IPS-20b (cell line): Measurements from ENCODE around the gene DSCAML1.

Source experiments
- H3K27ac ChIP-seq: one replicate; pipeline ENCODE4 v1.5.1; 2013; ENCODE audit warnings: low read length
- H3K27me3 ChIP-seq: 2 replicates; pipeline ENCODE4 v1.6.1; 2013; ENCODE audit warnings: mild to moderate bottlenecking, low read length, inconsistent platforms; ENCODE audit not compliant: insufficient read depth
- H3K36me3 ChIP-seq: 2 replicates; pipeline ENCODE4 v1.6.1; 2013; ENCODE audit warnings: low read depth, mild to moderate bottlenecking, inconsistent platforms, low read length, moderate library complexity; ENCODE audit not compliant: insufficient read depth
- H3K4me1 ChIP-seq: 2 replicates; pipeline ENCODE4 v1.6.1; 2013; ENCODE audit warnings: mild to moderate bottlenecking, control low read depth, inconsistent platforms, low read length, moderate library complexity; ENCODE audit not compliant: insufficient read depth
- H3K4me3 ChIP-seq: 2 replicates; pipeline ENCODE4 v1.5.1; 2013; ENCODE audit warnings: mild to moderate bottlenecking, low read length, inconsistent platforms
- H3K9ac ChIP-seq: 2 replicates; pipeline ENCODE4 v1.6.1; 2013; ENCODE audit warnings: low read depth, mild to moderate bottlenecking, inconsistent platforms, low read length, moderate library complexity
- H3K9me3 ChIP-seq: 2 replicates; pipeline ENCODE4 v1.6.1; 2013; ENCODE audit warnings: mild to moderate bottlenecking, low read depth, low read length, inconsistent platforms; ENCODE audit not compliant: insufficient read depth

DSCAML1 gene

GRCh38 chr11:117837070-117837776 is 40.2 kb upstream of the DSCAML1 start:
- Histone ChIP-seq H3K27ac (no peak overlapping the region), H3K9me3 (no peaks in the 10 kb centered on the region), H3K4me3 (no peak overlapping the region), H3K36me3 (no peaks in the 10 kb centered on the region), H3K9ac (no peak overlapping the region), H3K27me3 (no peaks in the 10 kb centered on the region), H3K4me1 (no peaks in the 10 kb centered on the region)

DNA sequence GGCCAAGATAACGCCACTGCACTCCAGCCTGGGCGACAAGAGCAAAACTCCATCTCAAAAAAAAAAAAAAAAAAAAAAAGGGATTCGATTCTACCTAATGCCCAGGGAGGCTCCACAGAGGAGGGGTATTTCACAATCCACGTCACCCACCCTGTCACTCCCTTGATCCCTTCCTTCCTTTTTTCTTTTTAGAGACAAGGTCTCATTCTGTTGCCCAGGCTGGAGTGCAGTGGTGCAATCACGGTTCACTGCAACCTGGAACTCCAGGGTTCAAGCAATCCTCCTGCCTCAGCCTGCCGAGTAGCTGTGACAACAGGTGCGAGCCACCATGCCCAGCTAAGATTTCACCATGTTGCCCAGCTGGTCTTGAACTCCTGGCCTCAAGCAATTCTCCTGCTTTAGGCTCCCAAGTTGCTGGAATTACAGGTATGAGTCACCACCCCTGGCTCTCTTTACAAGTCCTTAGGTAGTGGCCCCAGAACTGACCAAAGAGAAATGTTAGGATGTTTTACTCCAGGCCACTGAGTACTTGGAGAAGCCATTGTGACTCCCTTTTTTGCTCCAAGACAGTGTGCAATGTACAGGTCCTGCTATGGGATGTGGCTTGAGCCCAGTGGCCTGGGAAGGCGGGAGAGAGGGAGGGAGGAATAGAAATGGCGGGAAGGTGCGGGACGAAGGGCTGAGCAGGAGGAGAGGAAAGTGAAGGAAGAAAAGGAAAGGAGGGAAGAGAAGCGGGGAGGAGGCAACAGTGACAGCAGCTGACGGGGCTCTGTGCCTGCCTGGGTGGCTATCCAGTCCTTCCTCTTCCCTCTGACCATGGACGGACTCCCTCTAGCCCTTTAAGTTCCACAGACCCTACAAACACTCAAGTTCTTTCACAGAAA is 39.3 kb upstream of the DSCAML1 start:
- Histone ChIP-seq H3K27me3 (no peaks in the 10 kb centered on the region), H3K4me1 (no peaks in the 10 kb centered on the region), H3K4me3 (no peak overlapping the region), H3K9me3 (no peaks in the 10 kb centered on the region), H3K36me3 (no peaks in the 10 kb centered on the region), H3K9ac (no peak overlapping the region), H3K27ac (no peak overlapping the region)

GRCh38 chr11:117835576-117835975 is 38.6 kb upstream of the DSCAML1 start:
- Histone ChIP-seq H3K4me3 (no peak overlapping the region), H3K9me3 (no peaks in the 10 kb centered on the region), H3K36me3 (no peaks in the 10 kb centered on the region), H3K27me3 (no peaks in the 10 kb centered on the region), H3K27ac (no peak overlapping the region), H3K9ac (no peak overlapping the region), H3K4me1 (peaks cover 3% of the 10 kb centered on the region; the same call in 1 of the 2 replicates)

GRCh38 chr11:117834838-117835443 is 37.9 kb upstream of the DSCAML1 start:
- Histone ChIP-seq H3K4me1 (peaks cover 6% of the 10 kb centered on the region), H3K27me3 (no peaks in the 10 kb centered on the region), H3K9me3 (no peaks in the 10 kb centered on the region), H3K4me3 (no peak overlapping the region), H3K9ac (no peak overlapping the region), H3K36me3 (no peaks in the 10 kb centered on the region), H3K27ac (no peak overlapping the region)

GRCh38 chr11:117834068-117834810 is 37.2 kb upstream of the DSCAML1 start:
- no peak overlapping the region for H3K9ac ChIP-seq
- H3K27me3 ChIP-seq = no peaks in the 10 kb centered on the region
- H3K27ac ChIP-seq = no peak overlapping the region
- H3K36me3 ChIP-seq = no peaks in the 10 kb centered on the region
- no peak overlapping the region for H3K4me3 ChIP-seq
- H3K9me3 ChIP-seq = no peaks in the 10 kb centered on the region
- peaks cover 6% of the 10 kb centered on the region for H3K4me1 ChIP-seq

- Histone ChIP-seq H3K4me1 (peaks cover 6% of the 10 kb centered on the region), H3K27ac (no peak overlapping the region), H3K9ac (no peak overlapping the region), H3K9me3 (no peaks in the 10 kb centered on the region), H3K36me3 (no peaks in the 10 kb centered on the region), H3K27me3 (no peaks in the 10 kb centered on the region), H3K4me3 (no peak overlapping the region)
Observed at GRCh38 chr11:117833401-117833891, 36.4 kb upstream of the DSCAML1 start.

DNA sequence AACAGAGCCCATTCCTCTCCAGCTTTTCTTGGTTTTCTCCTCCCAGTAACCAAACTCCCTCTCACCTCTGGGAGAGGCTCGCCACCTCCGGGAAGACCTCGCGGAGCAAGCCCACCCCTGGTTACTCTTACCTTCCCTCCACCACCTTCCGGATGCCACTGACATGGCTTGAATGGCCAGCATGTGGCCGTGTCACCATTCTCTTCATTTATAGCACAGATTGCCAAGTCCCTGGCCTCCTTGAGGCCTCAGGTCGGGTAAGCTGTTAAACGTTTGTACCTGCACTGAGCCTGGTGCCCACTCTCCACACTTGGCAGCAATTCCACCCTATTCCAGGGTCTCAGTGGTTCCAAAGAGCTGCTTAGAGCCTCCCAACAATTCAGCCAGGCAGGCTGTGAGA is 35.5 kb upstream of the DSCAML1 start:
- Histone ChIP-seq H3K4me3 (no peak overlapping the region), H3K27ac (no peak overlapping the region), H3K36me3 (no peaks in the 10 kb centered on the region), H3K9me3 (no peaks in the 10 kb centered on the region), H3K4me1 (peaks cover 6% of the 10 kb centered on the region), H3K27me3 (no peaks in the 10 kb centered on the region), H3K9ac (no peak overlapping the region)

DNA sequence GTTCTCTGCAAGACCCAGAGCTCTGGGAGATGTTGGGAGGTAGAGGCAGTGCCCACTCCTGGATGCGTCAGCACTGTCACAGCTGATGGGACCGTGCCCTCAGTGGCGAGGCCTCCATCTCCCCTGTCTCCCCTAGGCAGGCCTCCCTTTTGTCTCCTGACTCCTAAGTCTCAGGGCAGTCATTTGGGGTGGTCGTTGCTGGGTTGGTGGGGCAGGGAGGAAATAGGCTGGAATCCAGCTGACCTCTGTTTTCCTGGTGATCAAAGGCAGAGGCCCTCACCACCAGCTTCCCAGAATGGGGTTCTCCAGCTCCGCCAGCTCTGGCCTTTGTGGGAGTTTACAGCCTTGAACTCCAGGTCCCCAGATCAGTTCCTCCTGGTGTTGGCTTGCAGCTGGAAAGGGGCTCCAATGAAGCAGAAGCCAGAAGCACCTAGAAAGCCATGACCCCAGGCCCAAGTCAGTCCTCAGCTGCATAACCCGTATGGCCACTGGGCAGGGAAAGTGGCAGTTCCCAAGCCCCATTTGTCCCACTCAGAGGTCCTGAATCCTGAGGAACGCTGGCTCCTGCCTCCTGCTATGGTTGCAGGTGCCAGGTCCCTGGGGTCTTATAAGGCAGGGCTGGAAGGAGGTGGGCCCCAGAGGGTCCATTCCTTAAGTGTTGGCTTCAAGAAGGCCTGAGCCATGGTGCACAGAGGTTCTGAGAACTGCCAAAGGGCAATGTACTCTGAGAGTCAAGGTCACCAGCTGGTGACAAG is 34.8 kb upstream of the DSCAML1 start:
- no peak overlapping the region for H3K9ac ChIP-seq
- peaks cover 6% of the 10 kb centered on the region for H3K4me1 ChIP-seq
- no peaks in the 10 kb centered on the region for H3K9me3 ChIP-seq
- no peaks in the 10 kb centered on the region for H3K36me3 ChIP-seq
- H3K27me3 ChIP-seq = no peaks in the 10 kb centered on the region
- no peak overlapping the region for H3K27ac ChIP-seq
- H3K4me3 ChIP-seq = no peak overlapping the region

DNA sequence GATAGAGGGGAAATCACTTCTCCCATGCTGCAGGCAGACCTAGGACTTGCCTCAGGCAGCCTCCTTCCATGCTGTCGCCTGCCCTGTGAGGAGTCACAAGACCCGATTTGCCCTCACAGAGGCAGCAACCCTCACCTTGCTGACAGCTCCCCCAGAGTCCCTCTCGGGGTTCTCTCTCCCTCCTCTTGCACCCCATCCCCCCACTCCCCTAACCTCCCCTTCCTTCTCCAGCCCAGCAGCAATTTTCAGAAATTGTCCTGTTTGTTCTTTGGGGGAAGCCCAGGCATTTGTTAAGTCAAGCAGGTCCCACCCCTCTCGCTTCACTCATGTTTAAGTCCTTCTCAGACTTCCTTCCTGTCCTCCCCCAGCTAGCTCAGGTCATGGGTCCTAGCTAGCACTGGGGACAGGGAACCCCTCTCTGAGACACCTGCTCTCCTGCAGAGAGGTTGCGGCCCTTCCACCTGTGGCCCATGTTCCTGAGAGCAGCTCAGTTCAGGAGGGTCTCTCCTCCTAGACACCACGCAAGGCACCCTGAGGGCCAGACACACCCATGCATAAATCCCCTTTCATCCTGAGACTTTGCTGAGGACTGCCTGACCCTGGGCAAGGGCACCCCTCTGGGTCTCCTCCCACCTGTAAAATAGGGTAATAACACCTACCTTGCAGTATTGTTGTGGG is 33.8 kb upstream of the DSCAML1 start:
- Histone ChIP-seq H3K27me3 (no peaks in the 10 kb centered on the region), H3K27ac (no peak overlapping the region), H3K36me3 (no peaks in the 10 kb centered on the region), H3K4me1 (peaks cover 6% of the 10 kb centered on the region), H3K9me3 (no peaks in the 10 kb centered on the region), H3K9ac (no peak overlapping the region), H3K4me3 (no peak overlapping the region)

GRCh38 chr11:117830072-117830471 is 33.1 kb upstream of the DSCAML1 start:
- Histone ChIP-seq H3K9ac (no peak overlapping the region), H3K36me3 (no peaks in the 10 kb centered on the region), H3K4me3 (no peak overlapping the region), H3K9me3 (no peaks in the 10 kb centered on the region), H3K27ac (no peak overlapping the region), H3K4me1 (peaks cover 6% of the 10 kb centered on the region), H3K27me3 (no peaks in the 10 kb centered on the region)
